Measurements from ENCODE around the gene TRIM32.

TRIM32 gene

DNA sequence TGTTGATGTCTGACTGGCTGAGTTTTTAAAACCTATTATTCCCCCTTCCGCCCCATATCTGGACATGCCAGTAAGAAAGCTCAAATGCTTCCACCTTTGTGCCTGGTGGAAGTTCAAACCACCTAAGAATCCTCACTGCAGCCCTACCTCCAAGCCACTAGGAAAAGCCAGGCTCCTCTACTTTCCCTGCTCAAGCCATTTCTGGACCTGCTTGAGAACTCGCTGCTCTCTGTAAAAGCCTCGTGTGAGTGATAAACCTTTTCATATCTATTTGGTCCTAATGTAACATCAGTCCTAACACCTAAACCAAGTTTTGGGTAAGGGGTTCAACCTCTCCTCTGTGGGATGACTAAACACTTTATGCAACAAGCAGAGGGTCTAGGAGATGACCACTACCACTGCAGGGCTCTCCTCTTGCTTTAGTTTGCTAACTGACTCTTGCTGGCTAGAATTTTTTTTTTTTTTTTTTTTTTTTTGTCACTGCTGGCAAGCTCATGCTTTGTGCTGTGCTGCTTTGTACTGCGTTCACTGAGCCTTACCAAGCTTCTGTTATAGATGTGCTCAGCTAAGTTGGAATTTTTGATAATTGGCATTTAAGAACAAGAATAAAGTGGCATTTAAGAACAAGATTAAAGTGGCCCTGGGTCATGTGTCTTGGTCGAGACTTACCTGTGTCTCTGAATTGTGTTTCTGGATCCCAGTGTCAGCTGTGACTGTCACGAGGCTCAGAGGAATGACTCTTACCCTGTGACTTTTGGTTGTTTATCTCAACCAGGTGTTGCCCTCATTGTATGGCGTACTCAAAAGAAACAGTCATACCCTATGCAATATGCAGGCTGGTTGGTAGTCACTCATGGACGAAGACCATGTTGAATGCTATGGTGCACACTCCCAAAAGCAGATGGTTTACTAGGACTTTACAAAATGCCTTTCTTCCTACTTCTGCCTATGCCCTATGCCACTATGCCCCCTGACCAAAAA lies 19.5 kb downstream of the TRIM32 start:
- DNase-seq = no peak

DNA sequence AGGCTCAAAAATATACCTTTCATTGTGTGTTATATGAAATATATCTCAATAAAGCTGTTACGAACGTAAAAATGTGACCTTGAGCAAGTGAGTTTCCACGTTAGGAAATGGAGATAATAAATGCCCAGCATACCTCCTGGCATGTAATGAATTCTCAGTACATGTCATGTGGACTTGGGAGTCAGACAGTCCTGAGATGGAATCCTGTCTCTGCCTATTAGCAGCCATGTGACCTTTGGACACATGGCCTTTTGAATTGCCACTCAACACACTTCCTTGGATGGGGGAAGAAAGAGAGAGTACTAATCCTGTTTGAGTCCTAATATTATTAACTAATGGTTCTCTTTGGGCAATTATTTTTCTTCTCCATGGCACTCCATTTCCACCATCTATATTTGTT lies 25.7 kb downstream of the TRIM32 start:
- no peak for DNase-seq

GRCh38 chr9:116713271-116713670 lies 26.2 kb downstream of the TRIM32 start:
- no peak for DNase-seq

DNA sequence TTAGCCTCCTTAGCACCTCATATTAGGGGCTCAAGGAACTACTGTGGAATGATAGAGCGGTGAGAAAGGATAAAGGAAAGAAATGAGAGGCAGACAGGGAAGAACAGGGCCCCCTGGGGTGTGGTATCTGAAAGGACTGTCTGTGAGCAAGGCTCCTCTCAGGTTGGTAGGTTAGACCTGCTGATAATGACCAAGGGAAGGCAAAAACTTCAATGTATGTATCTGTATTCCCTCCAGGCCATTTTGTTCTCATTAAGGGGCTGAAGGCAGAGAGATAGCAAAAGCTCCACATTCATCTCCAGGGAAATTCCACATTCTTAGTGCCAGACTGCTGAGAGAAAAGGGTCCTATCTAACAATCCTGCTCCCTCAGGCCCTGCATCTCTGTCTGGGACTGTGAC lies 28.6 kb downstream of the TRIM32 start:
- no peak for DNase-seq

- no peak for DNase-seq
Observed at GRCh38 chr9:116716438-116716837, 29.3 kb downstream of the TRIM32 start.

- DNase-seq = no peak
Observed at GRCh38 chr9:116717150-116717549, 30.0 kb downstream of the TRIM32 start.

DNA sequence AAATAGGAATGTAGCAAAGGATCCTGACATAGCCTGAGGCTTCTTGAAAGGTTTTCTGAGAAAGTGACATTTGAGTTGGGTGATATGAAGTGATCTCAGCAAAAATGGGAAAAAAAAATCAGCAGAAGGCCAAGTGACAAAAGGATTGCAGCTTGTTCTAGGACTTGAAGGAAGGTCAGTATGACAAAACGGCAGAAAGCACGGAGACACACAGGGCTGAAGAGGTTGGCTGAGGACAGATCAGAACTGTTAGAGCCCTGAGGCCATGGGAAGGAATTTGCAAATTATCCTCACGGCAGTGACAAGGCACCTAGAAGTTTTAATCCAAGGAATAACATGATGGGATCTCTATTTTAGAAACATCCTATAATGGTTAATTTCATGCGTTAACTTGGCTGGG lies 31.0 kb downstream of the TRIM32 start:
- DNase-seq = no peak

GRCh38 chr9:116720111-116720510 lies 33.0 kb downstream of the TRIM32 start:
- DNase-seq = no peak

GRCh38 chr9:116721411-116721810 lies 34.3 kb downstream of the TRIM32 start:
- no peak for DNase-seq

- no peak for DNase-seq
Observed at GRCh38 chr9:116721944-116722343, 34.8 kb downstream of the TRIM32 start.

- no peak for DNase-seq
Observed at GRCh38 chr9:116724123-116724522, 37.0 kb downstream of the TRIM32 start.

DNA sequence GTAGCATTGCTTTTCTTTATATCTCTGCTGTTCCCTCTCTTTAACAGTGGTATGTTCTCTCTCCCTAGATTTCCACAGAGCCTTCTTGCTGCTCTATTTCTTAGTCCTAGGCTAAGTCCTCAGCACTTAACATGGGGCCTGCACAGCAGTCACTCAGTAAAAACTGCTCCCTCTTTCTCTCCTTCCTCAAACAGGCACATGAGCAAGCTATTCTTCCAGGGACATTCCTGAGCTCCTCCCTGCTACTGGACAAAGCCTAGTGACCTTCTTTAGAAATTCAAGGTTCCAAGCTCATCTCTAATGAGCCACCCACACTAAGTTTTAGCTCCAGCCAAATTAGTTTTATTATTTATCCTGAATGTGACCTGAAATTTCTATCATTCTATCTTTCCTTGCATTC lies 39.5 kb downstream of the TRIM32 start:
- no peak for DNase-seq

DNA sequence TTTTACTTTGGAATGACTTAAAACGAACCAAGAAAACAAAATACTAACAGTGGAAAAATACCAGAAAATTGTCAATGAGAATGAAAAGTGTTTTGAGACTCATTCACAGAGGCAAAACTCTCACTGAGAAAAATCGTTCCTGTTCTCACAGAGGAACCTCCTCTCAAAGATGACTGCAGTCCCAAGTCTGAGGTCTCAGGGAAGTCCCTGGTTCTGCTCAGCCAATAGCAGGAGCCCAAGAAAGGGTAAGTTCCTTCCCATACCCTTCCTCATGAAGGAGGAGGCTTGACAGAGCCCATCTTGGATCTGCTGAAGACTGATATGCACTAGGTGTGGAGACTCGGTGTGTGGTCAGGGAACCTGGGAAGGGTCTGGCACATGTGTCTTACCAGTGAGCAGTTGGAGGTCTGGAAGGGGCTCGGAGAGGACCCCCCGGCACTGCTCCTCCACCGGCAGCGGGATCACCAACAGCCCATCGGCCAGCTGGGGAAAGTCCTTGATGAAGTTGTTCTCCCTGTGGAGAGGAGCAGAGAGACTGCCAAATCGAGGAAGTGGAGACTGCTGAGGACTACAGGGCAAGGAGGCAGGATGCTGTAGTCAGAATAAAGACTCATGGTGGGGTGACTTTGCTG lies 46.0 kb downstream of the TRIM32 start:
- DNase-seq = no peak

DNA sequence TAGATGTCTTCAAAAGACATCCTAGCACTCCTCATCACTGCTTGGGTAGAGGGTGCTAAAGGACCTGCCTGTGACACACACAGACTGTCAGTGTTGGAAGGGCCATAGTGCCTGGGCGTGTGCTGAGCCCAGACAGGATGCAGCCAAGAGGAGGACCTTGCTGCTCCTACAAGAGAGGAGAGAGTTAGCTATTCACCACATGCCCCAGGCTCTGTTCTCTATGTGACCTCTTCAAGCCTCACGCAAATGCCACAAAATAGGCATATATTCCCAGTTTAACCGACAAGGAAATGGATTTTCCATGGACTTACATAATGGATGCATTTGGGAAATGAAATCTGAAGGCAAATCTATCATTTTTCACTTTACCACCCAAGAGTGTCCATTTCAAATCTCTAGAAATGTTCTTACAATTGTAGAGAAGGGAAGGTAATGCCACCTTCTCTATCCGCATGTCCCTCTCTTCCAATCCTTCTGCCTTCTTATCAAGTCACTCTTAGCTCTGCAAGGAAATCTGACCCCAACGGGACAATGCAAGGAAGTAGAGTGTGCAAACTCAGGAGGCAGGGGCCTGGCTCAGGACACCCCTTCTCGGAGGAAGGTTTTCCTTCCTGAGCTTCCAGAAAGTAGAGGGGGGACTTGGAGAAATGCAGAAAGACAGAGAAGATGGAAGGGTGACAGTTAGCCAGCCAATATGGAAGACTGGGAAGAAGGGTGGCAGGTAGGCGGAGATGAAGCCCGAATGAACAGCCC lies 49.5 kb downstream of the TRIM32 start:
- no peak for DNase-seq

DNA sequence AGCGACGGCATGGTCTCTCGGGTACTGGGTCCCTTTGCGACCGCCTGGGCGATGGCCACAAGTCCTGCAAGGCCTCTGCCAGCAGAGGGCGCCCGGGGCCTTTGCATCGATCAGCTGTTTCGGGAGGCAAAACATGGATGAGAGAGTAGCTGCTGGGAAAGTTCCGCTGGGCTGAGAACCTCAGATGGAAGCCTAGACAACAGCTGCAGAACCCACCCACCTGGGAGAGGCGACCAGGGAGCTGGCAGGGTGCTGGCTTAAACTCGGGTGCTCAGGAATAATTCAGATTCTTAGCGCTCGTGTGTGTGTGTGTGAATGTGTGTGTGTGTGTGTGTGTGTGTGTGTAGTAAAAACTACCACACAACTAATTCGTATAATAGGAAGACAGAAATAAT lies 50.0 kb downstream of the TRIM32 start:
- peak; percentile 24 for DNase-seq

- DNase-seq = no peak
Observed at GRCh38 chr9:116741086-116741740, 54.1 kb downstream of the TRIM32 start.

DNA sequence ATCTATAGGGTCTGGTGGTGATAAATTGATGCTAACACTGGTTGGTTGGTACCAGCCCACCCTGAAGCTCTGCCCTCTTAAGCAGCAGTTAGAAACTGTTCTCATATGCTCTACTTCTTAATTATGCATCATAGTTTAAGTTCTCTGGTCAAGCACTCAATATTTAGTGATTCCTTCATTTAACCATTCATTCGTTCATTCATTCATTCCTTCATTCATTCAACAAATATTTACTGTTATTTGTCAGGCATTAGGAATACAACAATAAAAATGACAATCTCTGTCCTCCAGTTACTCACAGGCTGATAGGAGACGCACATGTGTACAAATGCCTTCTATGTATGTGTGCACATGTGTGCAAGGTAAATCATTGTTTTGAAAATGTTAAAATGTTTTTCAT lies 54.6 kb downstream of the TRIM32 start:
- DNase-seq = no peak

DNA sequence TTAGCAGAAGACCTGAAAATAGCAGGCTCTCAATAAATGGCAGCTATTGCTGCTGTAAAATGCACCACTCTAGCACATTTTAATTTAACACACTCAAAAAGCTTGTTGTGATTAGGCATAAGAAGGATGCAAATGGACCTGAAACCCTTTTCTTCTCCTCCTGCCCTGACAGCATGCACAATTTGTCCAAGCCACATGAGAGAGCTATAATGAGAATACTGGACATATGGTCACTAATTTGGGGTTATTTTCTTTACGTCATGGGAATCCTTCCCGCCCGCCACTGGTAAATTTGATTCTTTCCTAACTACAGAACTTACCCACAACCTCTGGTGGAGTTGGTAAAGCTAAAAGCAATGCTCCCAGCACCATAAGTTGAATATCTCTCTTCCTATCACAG lies 62.1 kb downstream of the TRIM32 start:
- DNase-seq = no peak

DNA sequence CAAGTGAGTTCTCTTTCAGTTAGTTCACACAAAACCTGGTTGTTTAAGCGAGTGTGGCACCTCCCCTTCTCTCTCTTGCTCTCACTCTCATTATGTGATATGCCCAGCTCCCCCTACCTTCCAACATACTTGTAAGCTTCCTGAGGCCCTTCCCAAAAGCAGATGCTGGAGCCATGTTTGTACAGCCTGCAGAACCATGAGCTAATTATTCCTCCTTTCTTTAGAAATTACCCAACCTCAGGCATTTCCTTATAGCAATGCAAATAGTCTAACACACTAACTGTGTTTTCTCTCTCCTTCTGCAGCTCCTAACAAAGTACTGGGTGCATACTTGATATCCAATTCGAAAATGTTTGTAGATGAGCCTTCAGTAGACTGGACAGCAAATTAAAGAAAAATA lies 62.7 kb downstream of the TRIM32 start:
- no peak for DNase-seq

GRCh38 chr9:116750510-116750909 lies 63.4 kb downstream of the TRIM32 start:
- DNase-seq = no peak

All from CD4-positive, alpha-beta T cell treated with Interleukin-21 for 1 hour (primary cell).